H1 (cell line): Measurements from ENCODE around the gene TWSG1. TPM values are rescaled to one million over a fixed set of nuclear protein-coding genes. Genes with fewer than 3 reads are reported as not detected.
A peak's percentile ranks its signal among the peaks of the same experiment; 100 is the strongest.

Experiments
- CTCF ChIA-PET: fragments of 300-600 bp; sonication (Branson Sonifier 250); formaldehyde crosslinking; loops from one replicate; lab custom pipeline; 2021; ENCODE audit not compliant: partially characterized antibody; lab: Charles Lee
- POLR2A ChIA-PET: fragments of 300-600 bp; sonication (Branson Sonifier 250); formaldehyde crosslinking; loops from one replicate; lab custom pipeline; 2021; ENCODE audit warnings: inconsistent platforms; ENCODE audit not compliant: partially characterized antibody; lab: Charles Lee
- DNase-seq, 2 experiments: peaks; one replicate each; pipeline versions ENCODE4 v3.0.0 to v3.0.0-alpha.2; 2010 to 2022; ENCODE audit warnings: low spot score in 2 of 2, low read depth in 1 of 2, mixed read lengths in 1 of 2
- FAIRE-seq: peaks from 2 replicates; lab custom pipeline; 2011; peaks lifted over from hg19 to GRCh38; lab: Jason Lieb, UNC
- H2AFZ ChIP-seq: 2 replicates; pipeline ENCODE4 v1.8.1; 2012; ENCODE audit warnings: low read length, inconsistent platforms
- H2AK5ac ChIP-seq: 2 replicates; pipeline ENCODE4 v1.6.1; 2013; ENCODE audit warnings: low read depth, low read length
- H2BK120ac ChIP-seq: replicated peaks from 2 replicates; pipeline ENCODE3; 2013; ENCODE audit warnings: low read depth, low read length, inconsistent platforms
- H2BK12ac ChIP-seq: 2 replicates; pipeline ENCODE4 v1.6.1; 2013; ENCODE audit warnings: low read depth, low read length
- H2BK15ac ChIP-seq: 2 replicates; pipeline ENCODE4 v1.6.1; 2013; ENCODE audit warnings: low read length
- H2BK20ac ChIP-seq: 2 replicates; pipeline ENCODE4 v1.6.1; 2013; ENCODE audit warnings: low read length
- H2BK5ac ChIP-seq: 2 replicates; pipeline ENCODE4 v1.6.1; 2013; ENCODE audit warnings: low read depth, low read length
- H3K14ac ChIP-seq: 2 replicates; pipeline ENCODE4 v1.6.1; 2013; ENCODE audit warnings: inconsistent platforms; ENCODE audit not compliant: insufficient read length
- H3K18ac ChIP-seq: 2 replicates; pipeline ENCODE4 v1.6.1; 2013; ENCODE audit warnings: low read length; ENCODE audit errors: extremely low read depth
- H3K23ac ChIP-seq: 2 replicates; pipeline ENCODE4 v1.6.1; 2013; ENCODE audit warnings: inconsistent platforms; ENCODE audit not compliant: insufficient read length
- H3K23me2 ChIP-seq: 2 replicates; pipeline ENCODE4 v1.6.1; 2013; ENCODE audit warnings: low read depth, low read length
- H3K27ac ChIP-seq: 2 replicates; pipeline ENCODE4 v1.6.1; 2011; ENCODE audit warnings: low read depth, low read length, inconsistent platforms
- H3K27me3 ChIP-seq, 4 experiments: replicated peaks in 1 of 4; 1 replicate in 1 of 4; 2 replicates in 3 of 4; pipeline versions ENCODE4 v1.6.1 to v1.8.1; 2011 to 2013; ENCODE audit warnings: low read length in 3 of 4, mild to moderate bottlenecking in 3 of 4, inconsistent platforms in 2 of 4, mixed read lengths in 2 of 4, moderate library complexity in 1 of 4; ENCODE audit not compliant: control insufficient read depth in 3 of 4, insufficient read depth in 3 of 4; ENCODE audit errors: extremely low read depth in 1 of 4
- H3K36me3 ChIP-seq, 4 experiments: 2 replicates each; pipeline versions ENCODE4 v1.6.1 to v1.8.1; 2011 to 2013; ENCODE audit warnings: mild to moderate bottlenecking in 4 of 4, low read length in 3 of 4, moderate library complexity in 2 of 4, control low read depth in 1 of 4, inconsistent platforms in 1 of 4; ENCODE audit not compliant: insufficient read depth in 4 of 4, control insufficient read depth in 2 of 4
- H3K4ac ChIP-seq: replicated peaks from 2 replicates; pipeline ENCODE3; 2013; ENCODE audit warnings: low read length, low read depth, mixed read lengths, inconsistent platforms; ENCODE audit not compliant: insufficient read length
- H3K4me1 ChIP-seq, 4 experiments: replicated peaks in 1 of 4; 1 replicate in 1 of 4; 2 replicates in 3 of 4; pipeline versions ENCODE4 v1.6.1 to v1.8.1; 2011 to 2013; ENCODE audit warnings: low read length in 3 of 4, inconsistent platforms in 2 of 4, mixed read lengths in 1 of 4; ENCODE audit not compliant: insufficient read depth in 4 of 4, control insufficient read depth in 3 of 4
- H3K4me2 ChIP-seq, 2 experiments: 2 replicates each; pipeline versions ENCODE4 v1.6.1 to v1.8.1; 2011 to 2013; ENCODE audit warnings: low read depth in 2 of 2, low read length in 2 of 2, control low read depth in 1 of 2, inconsistent platforms in 1 of 2, mild to moderate bottlenecking in 1 of 2; ENCODE audit not compliant: insufficient read depth in 1 of 2
- H3K4me3 ChIP-seq, 4 experiments: fragments of 200-600, 300-600 bp in 1 of 4; sonication (generic), shearing (Covaris generic), sonication (Bioruptor Twin) in 1 of 4; 2 replicates each; pipeline versions ENCODE4 v1.5.1 to v1.8.1; 2011 to 2016; ENCODE audit warnings: low read length in 4 of 4, low read depth in 3 of 4, control low read depth in 2 of 4, inconsistent platforms in 2 of 4, mild to moderate bottlenecking in 2 of 4, mixed read lengths in 1 of 4, moderate library complexity in 1 of 4; ENCODE audit not compliant: insufficient read depth in 2 of 4; ENCODE audit errors: extremely low read depth in 1 of 4
- H3K56ac ChIP-seq: replicated peaks from 2 replicates; pipeline ENCODE3; 2013; ENCODE audit warnings: low read depth, mild to moderate bottlenecking, mixed read lengths, low read length, inconsistent platforms; ENCODE audit not compliant: insufficient read length
- H3K79me1 ChIP-seq: 2 replicates; pipeline ENCODE4 v1.6.1; 2013; ENCODE audit warnings: low read depth, low read length, control low read depth
- H3K79me2 ChIP-seq, 2 experiments: 2 replicates each; pipeline versions ENCODE4 v1.6.1 to v1.8.1; 2012 to 2013; ENCODE audit warnings: low read length in 2 of 2, mild to moderate bottlenecking in 2 of 2, inconsistent platforms in 1 of 2; ENCODE audit not compliant: insufficient read depth in 2 of 2, control insufficient read depth in 1 of 2
- H3K9ac ChIP-seq, 4 experiments: replicated peaks in 1 of 4; 1 replicate in 1 of 4; 2 replicates in 3 of 4; pipeline versions ENCODE4 v1.6.1 to v1.8.1; 2011 to 2013; ENCODE audit warnings: low read depth in 3 of 4, low read length in 3 of 4, control low read depth in 2 of 4, mild to moderate bottlenecking in 2 of 4, moderate library complexity in 2 of 4, inconsistent platforms in 1 of 4; ENCODE audit errors: extremely low read depth in 1 of 4
- H3K9me3 ChIP-seq, 2 experiments: 2 replicates each; pipeline versions ENCODE4 v1.6.1 to v1.8.1; 2012 to 2013; ENCODE audit warnings: mild to moderate bottlenecking in 2 of 2, moderate library complexity in 2 of 2, control low read depth in 1 of 2, inconsistent platforms in 1 of 2, low read depth in 1 of 2, low read length in 1 of 2, mixed read lengths in 1 of 2; ENCODE audit not compliant: insufficient read depth in 2 of 2
- H4K20me1 ChIP-seq, 2 experiments: replicated peaks in 1 of 2; 2 replicates each; pipeline versions ENCODE3 to v1.8.1; 2011 to 2013; ENCODE audit warnings: inconsistent platforms in 2 of 2, low read length in 2 of 2, mild to moderate bottlenecking in 1 of 2; ENCODE audit not compliant: insufficient read depth in 2 of 2, control insufficient read depth in 1 of 2
- H4K5ac ChIP-seq: 2 replicates; pipeline ENCODE4 v1.6.1; 2013; ENCODE audit warnings: low read length, low read depth, mixed read lengths, inconsistent platforms; ENCODE audit not compliant: insufficient read length
- H4K8ac ChIP-seq: 2 replicates; pipeline ENCODE4 v1.8.0; 2013; ENCODE audit warnings: mild to moderate bottlenecking, moderate library complexity, low read length, inconsistent platforms; ENCODE audit not compliant: insufficient read depth; ENCODE audit errors: extremely low read depth
- H4K91ac ChIP-seq: replicated peaks from 2 replicates; pipeline ENCODE3; 2013; ENCODE audit warnings: low read length, mixed read lengths, inconsistent platforms; ENCODE audit not compliant: insufficient read length
- BACH1 ChIP-seq: IDR thresholded peaks from 2 replicates; pipeline ENCODE4 v1.6.1; 2012; ENCODE audit warnings: low read length, improper control_type of control experiment
- CBX8 ChIP-seq: fragments of 300-800, 300-1000 bp; sonication (generic); IDR thresholded peaks from 2 replicates; pipeline ENCODE4 v1.7.1; 2016; ENCODE audit warnings: low read depth, low read length, borderline replicate concordance
- CTBP2 ChIP-seq: IDR thresholded peaks from 2 replicates; pipeline ENCODE4 v1.7.0; 2011; ENCODE audit warnings: borderline replicate concordance, mild to moderate bottlenecking, moderate library complexity, mixed read lengths, low read length; ENCODE audit not compliant: insufficient read depth, insufficient read length
- CTCF ChIP-seq, 3 experiments: IDR thresholded peaks; 1 replicate in 2 of 3; 2 replicates in 1 of 3; pipeline versions ENCODE4 v1.5.1 to v1.6.1; 2011; ENCODE audit warnings: low read length in 3 of 3, mild to moderate bottlenecking in 3 of 3, inconsistent platforms in 2 of 3, low read depth in 1 of 3, moderate library complexity in 1 of 3; ENCODE audit not compliant: insufficient read depth in 1 of 3; ENCODE audit errors: control extremely low read depth in 1 of 3
- EZH2 ChIP-seq: fragments of 200-600 bp; sonication (generic); IDR thresholded peaks from 2 replicates; pipeline ENCODE4 v1.7.1; 2012; ENCODE audit warnings: low read depth, mild to moderate bottlenecking, moderate library complexity, low read length, inconsistent platforms; ENCODE audit not compliant: severe bottlenecking
- GABPA ChIP-seq: IDR thresholded peaks from 2 replicates; pipeline ENCODE4 v1.6.1; 2011; ENCODE audit warnings: mild to moderate bottlenecking, low read length, moderate library complexity, borderline replicate concordance; ENCODE audit not compliant: insufficient read depth
- JUND ChIP-seq: IDR thresholded peaks from 2 replicates; pipeline ENCODE4 v1.6.1; 2011; ENCODE audit warnings: mild to moderate bottlenecking, improper control_type of control experiment, low read length
- SP2 ChIP-seq: IDR thresholded peaks from 2 replicates; pipeline ENCODE4 v1.6.1; 2012; ENCODE audit warnings: mild to moderate bottlenecking, low read length, inconsistent platforms
- SRF ChIP-seq: IDR thresholded peaks from 2 replicates; pipeline ENCODE4 v1.6.1; 2011; ENCODE audit warnings: mild to moderate bottlenecking, low read depth, low read length, moderate library complexity
- WGBS, 2 experiments: shearing (Covaris generic) in 1 of 2; methylation state at CpG; one replicate each; pipeline versions ENCODE4 v1.1.6 to v1.1.7; 2013 to 2015; ENCODE audit warnings: low lambda C conversion rate in 2 of 2, mixed read lengths in 2 of 2, inconsistent platforms in 1 of 2, low coverage in 1 of 2, missing lambda C conversion rate in 1 of 2; ENCODE audit not compliant: insufficient replicate concordance in 2 of 2, insufficient coverage in 1 of 2, insufficient read length in 1 of 2; ENCODE audit errors: extremely low coverage in 1 of 2, missing lambda C conversion rate in 1 of 2; 5-methylcytosine and 5-hydroxymethylcytosine counted together
- polyA plus RNA-seq, 7 experiments: library from polyadenylated mRNA; depleted of rRNA in 3 of 7; stranded (reverse) in 5 of 7; unstranded in 2 of 7; fragments of >200 nt in 5 of 7; fragments of 200-250 nt in 2 of 7; gene quantifications; 1 replicate in 5 of 7; 2 replicates in 1 of 7; 4 replicates in 1 of 7; pipeline versions ENCODE4 v1.2.1 to v1.2.3, GENCODE V29; 2011 to 2013; ENCODE audit warnings: missing spikeins in 2 of 7, mixed read lengths in 2 of 7
- total RNA-seq: library from RNA; stranded (reverse); fragmentation: NEBNext Ultra II Directional; extraction: Animal tissue kit (Norgen Biotek cat#: 25700); gene quantifications from 2 replicates; pipeline ENCODE4 v1.2.1, GENCODE V29; 2021

The TWSG1 gene
- total and polyA plus RNA-seq, 2 of the 8 experiments (the other 6 are each of a cell fraction or from before 2014, with no cell fraction given), result 11.8 to 19.8 TPM

- no peak overlapping the region for H3K27ac ChIP-seq
- peak overlapping the region; percentile 89 for H2AFZ ChIP-seq
- no peak overlapping the region for H3K23ac ChIP-seq
- TF ChIP-seq EZH2 (no peak), CTBP2 (no peak), JUND (no peak), CBX8 (no peak), GABPA (no peak), SP2 (no peak), SRF (no peak), BACH1 (no peak), CTCF (IDR thresholded peaks at IDR 0.05; ENCODE audit: control extremely low read depth in 1 of 3, insufficient read depth in 1 of 3, low read depth in 1 of 3, low read length in 3 of 3) (no peak)
Measured at GRCh38 chr18:9436206-9436929, 101.8 kb downstream of the TWSG1 start.

More at GRCh38 chr18:9436206-9436929, 101.8 kb downstream of the TWSG1 start:
- no peak overlapping the region for H3K4ac ChIP-seq
- H3K23me2 ChIP-seq, result no peaks in the 10 kb centered on the region
- H3K79me1 ChIP-seq, result no peaks in the 10 kb centered on the region
- 93% methylated on average over 5 of the region's 5 CpGs; no CpG with 5 or more reads in 1 of the 2 experiments for WGBS, 2 experiments
- no peak overlapping the region for H3K14ac ChIP-seq
- H3K9ac ChIP-seq, result no peak overlapping the region
- H3K79me2 ChIP-seq, result no peaks in the 10 kb centered on the region
- H2AK5ac ChIP-seq, result no peak overlapping the region
- H4K20me1 ChIP-seq, result no peaks in the 10 kb centered on the region
- no peak overlapping the region for H3K18ac ChIP-seq
- H3K36me3 ChIP-seq, result no peaks in the 10 kb centered on the region
- no peaks in the 10 kb centered on the region for H3K27me3 ChIP-seq
- H4K91ac ChIP-seq, result no peak overlapping the region
- no peak overlapping the region for H2BK12ac ChIP-seq
- peak overlapping the region; percentile 40; the same call in 1 of the 2 replicates for H2BK5ac ChIP-seq
- H4K8ac ChIP-seq, result no peak overlapping the region
- ChIA-PET CTCF (no interaction called here), POLR2A (no interaction called here)
- H2BK120ac ChIP-seq, result no peak overlapping the region
- no peak overlapping the region for H3K4me2 ChIP-seq
- peak overlapping the region; percentile 66; the same call in 1 of the 2 replicates for H2BK20ac ChIP-seq
- no peak for DNase-seq
- H3K9me3 ChIP-seq, result no peaks in the 10 kb centered on the region
- H4K5ac ChIP-seq, result no peak overlapping the region
- H3K4me1 ChIP-seq, result peaks cover 0 to 11% (median 3%) of the 10 kb centered on the region in 4 experiments; a peak in 5 of 7 replicates
- FAIRE-seq, result no peak
- H3K4me3 ChIP-seq, result no peak overlapping the region
- no peak overlapping the region for H3K56ac ChIP-seq
- no peak overlapping the region for H2BK15ac ChIP-seq
